Keratinocyte (primary cell): Measurements from ENCODE around the gene YPEL4. TPM values are rescaled to one million over a fixed set of nuclear protein-coding genes. Genes with fewer than 3 reads are reported as not detected.

Experiments
- DNase-seq: peaks from one replicate; pipeline ENCODE4 v3.0.0-alpha.2; 2011; ENCODE audit warnings: low read depth, missing footprints, low spot score
- FAIRE-seq: peaks from 2 replicates; lab custom pipeline; 2011; peaks lifted over from hg19 to GRCh38; lab: Jason Lieb, UNC
- H2AFZ ChIP-seq: 2 replicates; pipeline ENCODE4 v1.6.0; 2012; ENCODE audit warnings: low read length, control low read depth, inconsistent platforms; ENCODE audit not compliant: control insufficient read depth
- H3K27ac ChIP-seq: 2 replicates; pipeline ENCODE4 v1.5.1; 2011; ENCODE audit warnings: low read length; ENCODE audit not compliant: control insufficient read depth, insufficient read depth
- H3K27me3 ChIP-seq: 3 replicates; pipeline ENCODE4 v1.6.0; 2011; ENCODE audit warnings: low read length; ENCODE audit not compliant: control insufficient read depth, insufficient read depth; ENCODE audit errors: extremely low read depth
- H3K36me3 ChIP-seq, 2 experiments: 2 replicates in 1 of 2; 3 replicates in 1 of 2; pipeline ENCODE4 v1.5.1; 2011; ENCODE audit warnings: low read length in 2 of 2, mild to moderate bottlenecking in 1 of 2; ENCODE audit not compliant: control insufficient read depth in 2 of 2, insufficient read depth in 2 of 2; ENCODE audit errors: extremely low read depth in 1 of 2
- H3K4me1 ChIP-seq: 3 replicates; pipeline ENCODE4 v1.5.1; 2011; ENCODE audit warnings: low read length; ENCODE audit not compliant: control insufficient read depth, insufficient read depth; ENCODE audit errors: extremely low read depth
- H3K4me2 ChIP-seq: 3 replicates; pipeline ENCODE4 v1.6.0; 2011; ENCODE audit warnings: low read depth, low read length; ENCODE audit not compliant: control insufficient read depth, insufficient read depth; ENCODE audit errors: extremely low read depth
- H3K4me3 ChIP-seq, 3 experiments: fragments of 200-600 bp in 1 of 3; sonication (generic) in 1 of 3; 2 replicates in 2 of 3; 3 replicates in 1 of 3; pipeline ENCODE4 v1.5.1; 2011 to 2016; ENCODE audit warnings: low read length in 3 of 3, mild to moderate bottlenecking in 3 of 3, control low read depth in 2 of 3, inconsistent platforms in 1 of 3, low read depth in 1 of 3, mixed read lengths in 1 of 3, mixed run types in 1 of 3, moderate library complexity in 1 of 3; ENCODE audit not compliant: control insufficient read depth in 2 of 3, insufficient read depth in 2 of 3; ENCODE audit errors: extremely low read depth in 1 of 3
- H3K79me2 ChIP-seq: 2 replicates; pipeline ENCODE4 v1.6.0; 2012; ENCODE audit warnings: low read length; ENCODE audit not compliant: control insufficient read depth, insufficient read depth
- H3K9ac ChIP-seq: 3 replicates; pipeline ENCODE4 v1.6.0; 2011; ENCODE audit warnings: low read length; ENCODE audit not compliant: control insufficient read depth, insufficient read depth; ENCODE audit errors: extremely low read depth
- H3K9me1 ChIP-seq: 3 replicates; pipeline ENCODE4 v1.6.0; 2011; ENCODE audit warnings: low read length; ENCODE audit not compliant: control insufficient read depth, insufficient read depth; ENCODE audit errors: extremely low read depth
- H3K9me3 ChIP-seq: 2 replicates; pipeline ENCODE4 v1.5.1; 2012; ENCODE audit warnings: low read depth, low read length; ENCODE audit not compliant: control insufficient read depth
- H4K20me1 ChIP-seq: 3 replicates; pipeline ENCODE4 v1.6.0; 2011; ENCODE audit warnings: low read length; ENCODE audit not compliant: control insufficient read depth, insufficient read depth; ENCODE audit errors: extremely low read depth
- EZH2 ChIP-seq: IDR thresholded peaks from one replicate; pipeline ENCODE4 v1.6.1; 2012; ENCODE audit warnings: inconsistent platforms, mild to moderate bottlenecking, low read length, moderate library complexity
- dilution Hi-C: fragments of 300-500 bp; cut with MboI; formaldehyde crosslinking; loops from one replicate; pipeline ENCODE4 v1.7.0; 2020; ENCODE audit warnings: low sequenced_read_pairs; ENCODE audit not compliant: extremely low pct_ligation_motif_present
- polyA plus RNA-seq, 5 experiments: library from polyadenylated mRNA; depleted of rRNA in 3 of 5; stranded (reverse) in 3 of 5; stranded (forward) in 1 of 5; unstranded in 1 of 5; fragments of >200 nt; gene quantifications; 1 replicate in 1 of 5; 2 replicates in 3 of 5; 3 replicates in 1 of 5; pipeline versions ENCODE4 v1.2.1 to v1.2.3, GENCODE V29; 2011 to 2012; ENCODE audit warnings: missing spikeins in 2 of 5, low read depth in 1 of 5, low replicate concordance in 1 of 5
- TF ChIP-seq, protein P1 (sequence below), 3 experiments: IDR thresholded peaks in 1 of 3; conservative IDR thresholded peaks in 1 of 3; optimal IDR thresholded peaks in 1 of 3; 2 replicates in 2 of 3; 3 replicates in 1 of 3; pipeline versions ENCODE3 to v1.5.1; 2011; ENCODE audit warnings: low read length in 3 of 3, mild to moderate bottlenecking in 3 of 3, moderate library complexity in 2 of 3, control low read depth in 1 of 3, inconsistent platforms in 1 of 3; ENCODE audit not compliant: insufficient read depth in 2 of 3; ENCODE audit errors: extremely low read depth in 1 of 3

YPEL4 gene
- polyA plus RNA-seq, 1 donor (not counting 4 experiments of a cell fraction or from before 2014, with no cell fraction given), result not detected

DNA sequence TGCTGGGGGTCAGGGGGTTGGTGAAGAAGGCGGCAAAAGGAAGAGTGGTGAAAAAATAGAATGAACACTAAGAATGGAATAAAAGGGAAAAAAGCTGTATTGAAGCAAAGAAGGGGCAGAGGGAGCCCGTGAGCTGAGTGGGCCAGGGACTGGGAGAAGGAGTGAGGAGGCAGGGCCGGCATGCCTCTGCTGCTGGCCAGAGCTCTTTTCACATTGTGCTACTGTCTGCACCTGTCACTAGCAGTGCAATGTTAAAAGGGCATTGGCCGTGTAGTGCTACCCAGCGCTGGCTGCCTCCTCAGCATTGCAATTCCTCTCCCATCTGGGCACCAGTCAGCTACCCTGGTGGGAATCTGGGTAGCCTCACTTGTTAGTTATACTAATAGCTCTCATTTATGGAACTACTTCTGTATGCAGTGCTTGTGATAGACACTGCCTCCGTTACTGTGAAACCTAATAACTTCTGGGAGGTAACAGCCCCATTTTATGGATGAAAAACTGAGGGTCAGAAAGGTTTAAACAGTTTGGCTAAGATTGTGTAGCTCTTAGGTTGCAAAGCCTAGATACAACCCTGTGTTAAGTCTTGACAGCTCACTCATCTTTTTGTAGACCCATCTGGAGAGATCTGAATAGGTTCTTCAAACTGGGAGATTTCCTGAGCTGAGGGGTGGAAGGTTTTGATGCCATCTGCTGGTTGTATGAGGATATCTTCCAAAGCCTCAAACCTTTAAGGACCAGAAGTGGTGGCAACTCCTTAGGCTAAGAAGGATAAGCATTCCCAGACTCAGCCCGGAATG is 8.5 kb downstream of the YPEL4 start:
- H3K4me2 ChIP-seq, result no peak overlapping the region
- TF ChIP-seq EZH2, result no peak
- TF ChIP-seq, protein P1, sequence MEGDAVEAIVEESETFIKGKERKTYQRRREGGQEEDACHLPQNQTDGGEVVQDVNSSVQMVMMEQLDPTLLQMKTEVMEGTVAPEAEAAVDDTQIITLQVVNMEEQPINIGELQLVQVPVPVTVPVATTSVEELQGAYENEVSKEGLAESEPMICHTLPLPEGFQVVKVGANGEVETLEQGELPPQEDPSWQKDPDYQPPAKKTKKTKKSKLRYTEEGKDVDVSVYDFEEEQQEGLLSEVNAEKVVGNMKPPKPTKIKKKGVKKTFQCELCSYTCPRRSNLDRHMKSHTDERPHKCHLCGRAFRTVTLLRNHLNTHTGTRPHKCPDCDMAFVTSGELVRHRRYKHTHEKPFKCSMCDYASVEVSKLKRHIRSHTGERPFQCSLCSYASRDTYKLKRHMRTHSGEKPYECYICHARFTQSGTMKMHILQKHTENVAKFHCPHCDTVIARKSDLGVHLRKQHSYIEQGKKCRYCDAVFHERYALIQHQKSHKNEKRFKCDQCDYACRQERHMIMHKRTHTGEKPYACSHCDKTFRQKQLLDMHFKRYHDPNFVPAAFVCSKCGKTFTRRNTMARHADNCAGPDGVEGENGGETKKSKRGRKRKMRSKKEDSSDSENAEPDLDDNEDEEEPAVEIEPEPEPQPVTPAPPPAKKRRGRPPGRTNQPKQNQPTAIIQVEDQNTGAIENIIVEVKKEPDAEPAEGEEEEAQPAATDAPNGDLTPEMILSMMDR (optimal IDR thresholded peaks at IDR 0.05 in 1 of 3, IDR thresholded peaks at IDR 0.05 in 1 of 3, conservative IDR thresholded peaks at IDR 0.05 in 1 of 3; ENCODE audit: extremely low read depth in 1 of 3, insufficient read depth in 2 of 3, low read length in 3 of 3), result peak; percentile 49 to 69 (median 53)
- H3K27me3 ChIP-seq, result no peaks in the 10 kb centered on the region
- peaks cover 34% of the 10 kb centered on the region for H3K79me2 ChIP-seq
- no peaks in the 10 kb centered on the region for H3K9me1 ChIP-seq
- H4K20me1 ChIP-seq, result peaks cover 14% of the 10 kb centered on the region
- no peak overlapping the region for H3K9ac ChIP-seq
- no peaks in the 10 kb centered on the region for H3K9me3 ChIP-seq
- H3K4me1 ChIP-seq, result peaks cover 33% of the 10 kb centered on the region
- no peak overlapping the region for H3K4me3 ChIP-seq
- peaks cover 4 to 13% of the 10 kb centered on the region in 2 experiments for H3K36me3 ChIP-seq
- dilution Hi-C loops, result no loop called here
- no peak overlapping the region for H2AFZ ChIP-seq
- H3K27ac ChIP-seq, result no peak overlapping the region
- DNase-seq (no peak), FAIRE-seq (peak; percentile 71)

DNA sequence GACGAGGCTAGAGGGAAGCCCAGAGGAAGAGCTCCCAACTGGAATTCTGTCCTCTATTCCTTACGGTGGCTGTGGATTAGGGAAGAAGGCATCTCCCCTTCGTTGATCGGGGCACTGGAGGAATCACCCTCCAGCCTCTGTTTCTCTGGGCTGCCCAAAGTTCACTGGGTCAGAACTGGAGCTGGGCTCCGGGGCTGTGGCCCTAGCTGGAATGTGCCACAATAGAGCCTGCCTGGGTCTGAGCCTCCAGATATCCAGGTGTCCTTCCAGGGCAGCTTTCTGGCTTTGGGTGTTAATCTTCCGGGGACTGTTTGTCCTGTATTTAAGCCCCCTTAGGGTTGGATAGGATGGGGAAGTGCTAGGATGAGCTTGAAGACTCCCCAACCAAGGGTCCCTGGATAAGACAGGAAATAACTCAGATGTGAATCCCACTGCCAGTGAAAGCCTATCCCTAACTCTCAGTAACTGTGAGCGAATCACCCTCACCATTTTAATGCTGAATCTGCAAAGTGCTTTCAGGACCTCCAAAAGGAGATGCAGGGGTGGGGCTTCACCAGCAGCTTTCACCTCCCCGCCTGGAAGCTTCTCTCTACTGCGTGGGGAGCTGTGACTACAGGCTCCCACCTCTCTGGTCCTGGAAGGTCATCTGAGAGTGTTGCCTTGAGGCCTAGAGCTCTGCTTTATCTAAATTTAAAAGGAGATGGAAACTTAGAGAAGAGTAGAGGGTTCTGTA is 9.5 kb downstream of the YPEL4 start:
- Histone ChIP-seq H3K4me2 (peak overlapping the region; percentile 87), H3K27ac (no peak overlapping the region), H3K9ac (peak overlapping the region; percentile 89)

More for the DNA sequence above, 9.5 kb downstream of the YPEL4 start:
- TF ChIP-seq, protein P1 (optimal IDR thresholded peaks at IDR 0.05 in 1 of 3, IDR thresholded peaks at IDR 0.05 in 1 of 3, conservative IDR thresholded peaks at IDR 0.05 in 1 of 3; ENCODE audit: extremely low read depth in 1 of 3, insufficient read depth in 2 of 3, low read length in 3 of 3), result no peak
- no peak for TF ChIP-seq EZH2
- Histone ChIP-seq H3K4me1 (peaks cover 29% of the 10 kb centered on the region), H3K27me3 (no peaks in the 10 kb centered on the region), H2AFZ (no peak overlapping the region), H3K9me3 (no peaks in the 10 kb centered on the region), H4K20me1 (peaks cover 14% of the 10 kb centered on the region), H3K79me2 (peaks cover 34% of the 10 kb centered on the region), H3K36me3 (peaks cover 4 to 13% of the 10 kb centered on the region in 2 experiments), H3K9me1 (no peaks in the 10 kb centered on the region), H3K4me3 (peak overlapping the region; percentile 93 to 94 (median 93))
- DNase-seq (no peak), FAIRE-seq (no peak)
- dilution Hi-C loops, result no loop called here
